Panc1 (cell line): ENCODE data around the gene BIVM. TPM values are rescaled to one million over a fixed set of nuclear protein-coding genes. Genes with fewer than 3 reads are reported as not detected.

Source experiments
- ATAC-seq: fragments of 200-7000 bp; cut with Tn5 transposase; 2 replicates; pipeline ENCODE4 v1.9.1; 2020; ENCODE audit warnings: mild to moderate bottlenecking, moderate library complexity
- Bru-seq: library from RNA; stranded (reverse); fragments of 400-500 nt; gene quantifications from one replicate; lab custom pipeline; 2021; lab: Mats Ljungman, UMichigan
- BruChase-seq, 2 experiments: library from RNA; stranded (reverse); fragments of 400-500 nt; gene quantifications; one replicate each; lab custom pipeline; 2021; lab: Mats Ljungman, UMichigan
- BruUV-seq: library from RNA; stranded (reverse); fragments of 400-500 nt; replicated peaks from 2 replicates; lab custom pipeline; 2021; lab: Mats Ljungman, UMichigan
- CTCF ChIA-PET: fragments of 300-600 bp; sonication (Branson Sonifier 250); formaldehyde crosslinking; loops from one replicate; lab custom pipeline; 2022; ENCODE audit warnings: antibody characterized with exemption; lab: Charles Lee
- POLR2A ChIA-PET: fragments of 300-600 bp; sonication (Branson Sonifier 250); formaldehyde crosslinking; loops from one replicate; lab custom pipeline; 2022; ENCODE audit warnings: antibody characterized with exemption; lab: Charles Lee
- DNase-seq: peaks from one replicate; pipeline ENCODE4 v3.0.0-alpha.2; 2010; ENCODE audit warnings: low read depth, low spot score
- H3K27ac ChIP-seq: 2 replicates; pipeline ENCODE4 v1.5.1; 2011; ENCODE audit warnings: mild to moderate bottlenecking, low read length, inconsistent platforms
- H3K27me3 ChIP-seq: fragments of 200-500 bp; sonication (Bioruptor generic); 2 replicates; pipeline ENCODE4 v1.6.0; 2014; ENCODE audit warnings: low read length, inconsistent platforms; ENCODE audit not compliant: control insufficient read depth, insufficient read depth
- H3K36me3 ChIP-seq: fragments of 200-500 bp; sonication (Bioruptor generic); 2 replicates; pipeline ENCODE4 v1.5.1; 2014; ENCODE audit warnings: inconsistent platforms, mild to moderate bottlenecking, low read length, moderate library complexity; ENCODE audit not compliant: control insufficient read depth, insufficient read depth
- H3K4me1 ChIP-seq: 2 replicates; pipeline ENCODE4 v1.5.1; 2011; ENCODE audit warnings: inconsistent platforms, mild to moderate bottlenecking, low read length, moderate library complexity; ENCODE audit not compliant: control insufficient read depth, insufficient read depth
- H3K4me3 ChIP-seq, 2 experiments: 2 replicates each; pipeline ENCODE4 v1.5.1; 2011 to 2012; ENCODE audit warnings: low read depth in 2 of 2, low read length in 2 of 2, mild to moderate bottlenecking in 2 of 2, inconsistent platforms in 1 of 2, moderate library complexity in 1 of 2
- H3K9me3 ChIP-seq: fragments of 200-500 bp; sonication (Bioruptor generic); 2 replicates; pipeline ENCODE4 v1.5.1; 2014; ENCODE audit warnings: low read depth, mild to moderate bottlenecking, inconsistent platforms, low read length, moderate library complexity; ENCODE audit not compliant: control insufficient read depth, insufficient read depth
- POLR2AphosphoS5 ChIP-seq: IDR thresholded peaks from 2 replicates; pipeline ENCODE4 v1.6.1; 2012; ENCODE audit warnings: mild to moderate bottlenecking, low read depth, low read length, moderate library complexity
- SIN3A ChIP-seq: IDR thresholded peaks from 2 replicates; pipeline ENCODE4 v1.6.1; 2012; ENCODE audit warnings: low read depth, mild to moderate bottlenecking, low read length, moderate library complexity, borderline replicate concordance; ENCODE audit not compliant: insufficient read depth
- TCF7L2 ChIP-seq: IDR thresholded peaks from 2 replicates; pipeline ENCODE4 v1.6.1; 2011; ENCODE audit warnings: mild to moderate bottlenecking, low read depth, low read length, inconsistent platforms
- in situ Hi-C: cut with HindIII; loops from 2 replicates; pipeline ENCODE4 v1.10.0; 2016; ENCODE audit warnings: low sequenced_read_pairs, low pct_unique_long_range_greater_than_20kb
- intact Hi-C: fragments of 100-400 bp; cut with micrococcal nuclease; formaldehyde crosslinking; loops from one replicate; pipeline ENCODE4 v1.10.0; 2022; ENCODE audit not compliant: unreplicated experiment
- long read RNA-seq: library from polyadenylated mRNA; unstranded; transcript quantifications from one replicate; pipeline ENCODE4 v2.0.0, GENCODE V29; 2021; ENCODE audit not compliant: unreplicated experiment
- polyA plus RNA-seq: library from polyadenylated mRNA; unstranded; fragments of >200 nt; gene quantifications from one replicate; pipeline ENCODE4 v1.2.1, GENCODE V29; 2012; ENCODE audit warnings: missing spikeins; ENCODE audit not compliant: insufficient read length
- total RNA-seq: library from RNA; stranded (reverse); gene quantifications from one replicate; pipeline ENCODE4 v1.2.1, GENCODE V29; 2021; ENCODE audit not compliant: unreplicated experiment
- TF ChIP-seq, protein P1 (sequence below), 2 experiments: IDR thresholded peaks; 2 replicates each; pipeline ENCODE4 v1.6.1; 2011 to 2012; ENCODE audit warnings: low read depth in 2 of 2, control low read depth in 1 of 2, low read length in 1 of 2, mild to moderate bottlenecking in 1 of 2, moderate library complexity in 1 of 2; ENCODE audit not compliant: insufficient read depth in 1 of 2
- TF ChIP-seq, protein P2 (sequence below): fragments of 450-650 bp; IDR thresholded peaks from 2 replicates; pipeline ENCODE4 v1.5.1; 2017; ENCODE audit warnings: mild to moderate bottlenecking

Gene BIVM, protein sequence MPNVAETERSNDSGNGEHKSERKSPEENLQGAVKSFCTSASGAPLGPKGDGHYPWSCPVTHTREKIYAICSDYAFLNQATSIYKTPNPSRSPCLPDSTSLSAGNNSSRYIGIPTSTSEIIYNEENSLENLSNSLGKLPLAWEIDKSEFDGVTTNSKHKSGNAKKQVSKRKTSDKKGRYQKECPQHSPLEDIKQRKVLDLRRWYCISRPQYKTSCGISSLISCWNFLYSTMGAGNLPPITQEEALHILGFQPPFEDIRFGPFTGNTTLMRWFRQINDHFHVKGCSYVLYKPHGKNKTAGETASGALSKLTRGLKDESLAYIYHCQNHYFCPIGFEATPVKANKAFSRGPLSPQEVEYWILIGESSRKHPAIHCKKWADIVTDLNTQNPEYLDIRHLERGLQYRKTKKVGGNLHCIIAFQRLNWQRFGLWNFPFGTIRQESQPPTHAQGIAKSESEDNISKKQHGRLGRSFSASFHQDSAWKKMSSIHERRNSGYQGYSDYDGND
- total RNA-seq (10.5 TPM), Bru-seq, nascent RNA (percentile 70 among the genes with signal in this experiment), BruChase-seq, experiment 1, labeled RNA remaining after a 2-hour chase (percentile 84 among the genes with signal in this experiment), BruChase-seq, experiment 2, labeled RNA remaining after a 6-hour chase (percentile 89 among the genes with signal in this experiment)
- polyA plus RNA-seq: 5.8 TPM
- long read RNA-seq, partial matches to known transcripts: 1 of 17 reads
- long read RNA-seq, other reads (novel, unspliced or antisense): 16 of 17 reads

DNA sequence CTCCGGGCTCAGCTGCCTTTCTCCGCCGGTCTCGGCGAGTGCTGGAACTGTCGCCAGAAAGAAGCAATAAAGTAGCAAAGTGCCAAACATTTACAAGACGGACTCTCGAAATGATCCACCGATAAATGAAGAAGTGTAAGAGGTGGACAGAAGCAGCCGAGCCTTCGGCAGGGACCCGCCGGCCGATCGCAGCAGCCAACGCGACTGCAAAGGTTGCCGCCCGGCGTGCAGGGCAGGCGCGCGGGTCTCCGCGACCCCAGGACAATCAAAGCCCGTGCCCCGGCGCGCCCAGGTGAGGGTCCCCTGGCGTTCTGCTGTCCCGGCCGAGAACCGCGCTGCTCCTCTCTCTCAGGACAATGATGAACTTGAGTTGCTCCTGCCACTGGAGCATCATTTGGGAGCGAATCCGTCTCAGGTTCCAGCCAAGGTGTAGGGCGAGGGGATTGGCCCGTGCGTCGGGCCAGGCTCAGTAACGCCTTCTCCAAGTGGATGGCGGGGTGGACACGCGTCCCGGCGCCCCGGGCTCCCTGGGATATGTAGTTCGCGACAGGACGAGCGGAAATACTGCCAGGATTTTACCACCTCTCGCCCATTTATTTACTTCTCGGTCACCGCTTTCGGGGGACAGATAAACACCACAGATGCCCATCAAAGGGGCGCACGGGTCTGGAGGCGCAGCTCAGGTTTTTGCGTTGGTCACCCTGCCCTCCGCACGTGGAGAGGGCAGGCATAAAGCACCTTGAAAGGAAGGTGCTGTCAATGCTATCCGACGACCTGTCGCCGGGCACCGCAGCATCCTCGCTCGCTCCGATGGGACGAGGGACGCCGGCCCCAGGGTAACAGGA, at the start of gene BIVM, which contains the start of gene POGLUT2:
BIVM (plus strand) TSS at position 539 of the 845 bp plus-strand sequence. CDS start 8,149 bp downstream, outside the sequence.
POGLUT2 (minus strand) TSS at position 396 of the 845 bp plus-strand sequence; CDS start at position 90, 306 bp downstream.
- no peaks in the 10 kb centered on the region for H3K4me1 ChIP-seq
- peak; percentile 52 for DNase-seq
- H3K27ac ChIP-seq: peak within 1 kb of the TSS; percentile 68
- no peaks in the 10 kb centered on the region for H3K9me3 ChIP-seq
- in situ Hi-C loops: no loop called here
- TF ChIP-seq SIN3A: no peak
- no peak for TF ChIP-seq POLR2AphosphoS5
- TF ChIP-seq, protein P1, sequence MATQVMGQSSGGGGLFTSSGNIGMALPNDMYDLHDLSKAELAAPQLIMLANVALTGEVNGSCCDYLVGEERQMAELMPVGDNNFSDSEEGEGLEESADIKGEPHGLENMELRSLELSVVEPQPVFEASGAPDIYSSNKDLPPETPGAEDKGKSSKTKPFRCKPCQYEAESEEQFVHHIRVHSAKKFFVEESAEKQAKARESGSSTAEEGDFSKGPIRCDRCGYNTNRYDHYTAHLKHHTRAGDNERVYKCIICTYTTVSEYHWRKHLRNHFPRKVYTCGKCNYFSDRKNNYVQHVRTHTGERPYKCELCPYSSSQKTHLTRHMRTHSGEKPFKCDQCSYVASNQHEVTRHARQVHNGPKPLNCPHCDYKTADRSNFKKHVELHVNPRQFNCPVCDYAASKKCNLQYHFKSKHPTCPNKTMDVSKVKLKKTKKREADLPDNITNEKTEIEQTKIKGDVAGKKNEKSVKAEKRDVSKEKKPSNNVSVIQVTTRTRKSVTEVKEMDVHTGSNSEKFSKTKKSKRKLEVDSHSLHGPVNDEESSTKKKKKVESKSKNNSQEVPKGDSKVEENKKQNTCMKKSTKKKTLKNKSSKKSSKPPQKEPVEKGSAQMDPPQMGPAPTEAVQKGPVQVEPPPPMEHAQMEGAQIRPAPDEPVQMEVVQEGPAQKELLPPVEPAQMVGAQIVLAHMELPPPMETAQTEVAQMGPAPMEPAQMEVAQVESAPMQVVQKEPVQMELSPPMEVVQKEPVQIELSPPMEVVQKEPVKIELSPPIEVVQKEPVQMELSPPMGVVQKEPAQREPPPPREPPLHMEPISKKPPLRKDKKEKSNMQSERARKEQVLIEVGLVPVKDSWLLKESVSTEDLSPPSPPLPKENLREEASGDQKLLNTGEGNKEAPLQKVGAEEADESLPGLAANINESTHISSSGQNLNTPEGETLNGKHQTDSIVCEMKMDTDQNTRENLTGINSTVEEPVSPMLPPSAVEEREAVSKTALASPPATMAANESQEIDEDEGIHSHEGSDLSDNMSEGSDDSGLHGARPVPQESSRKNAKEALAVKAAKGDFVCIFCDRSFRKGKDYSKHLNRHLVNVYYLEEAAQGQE (IDR thresholded peaks at IDR 0.05; ENCODE audit: insufficient read depth in 1 of 2, low read depth in 2 of 2, low read length in 1 of 2): no peak
- TF ChIP-seq, protein P2, sequence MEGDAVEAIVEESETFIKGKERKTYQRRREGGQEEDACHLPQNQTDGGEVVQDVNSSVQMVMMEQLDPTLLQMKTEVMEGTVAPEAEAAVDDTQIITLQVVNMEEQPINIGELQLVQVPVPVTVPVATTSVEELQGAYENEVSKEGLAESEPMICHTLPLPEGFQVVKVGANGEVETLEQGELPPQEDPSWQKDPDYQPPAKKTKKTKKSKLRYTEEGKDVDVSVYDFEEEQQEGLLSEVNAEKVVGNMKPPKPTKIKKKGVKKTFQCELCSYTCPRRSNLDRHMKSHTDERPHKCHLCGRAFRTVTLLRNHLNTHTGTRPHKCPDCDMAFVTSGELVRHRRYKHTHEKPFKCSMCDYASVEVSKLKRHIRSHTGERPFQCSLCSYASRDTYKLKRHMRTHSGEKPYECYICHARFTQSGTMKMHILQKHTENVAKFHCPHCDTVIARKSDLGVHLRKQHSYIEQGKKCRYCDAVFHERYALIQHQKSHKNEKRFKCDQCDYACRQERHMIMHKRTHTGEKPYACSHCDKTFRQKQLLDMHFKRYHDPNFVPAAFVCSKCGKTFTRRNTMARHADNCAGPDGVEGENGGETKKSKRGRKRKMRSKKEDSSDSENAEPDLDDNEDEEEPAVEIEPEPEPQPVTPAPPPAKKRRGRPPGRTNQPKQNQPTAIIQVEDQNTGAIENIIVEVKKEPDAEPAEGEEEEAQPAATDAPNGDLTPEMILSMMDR: no peak
- no peak for TF ChIP-seq TCF7L2
- no peaks in the 10 kb centered on the region for H3K27me3 ChIP-seq
- intact Hi-C loops: no loop called here
- POLR2A ChIA-PET: no interaction called here
- H3K4me3 ChIP-seq: peak within 1 kb of the TSS; percentile 63 to 81
- CTCF ChIA-PET: no interaction called here
- no TSS peak for BruUV-seq
- no peaks in the 10 kb centered on the region; the same call in 1 of the 2 replicates for H3K36me3 ChIP-seq
- ATAC-seq: peak; percentile 97

DNA sequence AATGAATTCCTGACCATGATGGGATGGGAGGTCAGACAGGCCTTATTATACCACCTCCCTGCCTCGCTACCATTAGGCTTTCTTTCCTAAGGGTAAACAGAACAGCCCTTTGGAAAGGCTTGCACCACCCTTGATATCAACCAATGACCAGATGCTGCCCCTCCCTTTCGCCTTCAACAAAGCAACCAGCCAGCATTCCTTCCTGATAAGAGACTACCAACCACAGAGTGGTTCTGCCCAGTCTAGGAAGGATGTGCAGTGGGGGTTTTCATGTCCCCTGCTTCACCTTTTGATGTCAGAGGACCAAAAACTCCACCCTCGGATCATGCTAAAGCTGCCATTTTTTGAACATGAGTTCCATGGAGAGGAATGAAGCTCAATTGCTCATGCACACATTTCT, 47.0 kb upstream of the BIVM start:
- intact Hi-C loops: no loop called here
- CTCF ChIA-PET: no interaction called here
- no peak for DNase-seq

More for the DNA sequence above, 47.0 kb upstream of the BIVM start:
- Histone ChIP-seq H3K27ac (no peak overlapping the region), H3K27me3 (no peaks in the 10 kb centered on the region), H3K9me3 (no peaks in the 10 kb centered on the region), H3K4me1 (no peaks in the 10 kb centered on the region), H3K4me3 (no peak overlapping the region), H3K36me3 (no peaks in the 10 kb centered on the region)
- no TSS peak for BruUV-seq
- in situ Hi-C loops: no loop called here
- ATAC-seq: no peak
- POLR2A ChIA-PET: no interaction called here
- no peak for TF ChIP-seq SIN3A
- TF ChIP-seq TCF7L2: no peak
